Psoas muscle (tissue), 8 donors: ENCODE data around the gene RANBP9. TPM values are rescaled to one million over a fixed set of nuclear protein-coding genes. Genes with fewer than 3 reads are reported as not detected.
A peak's percentile ranks its signal among the peaks of the same experiment; 100 is the strongest.

ENCODE experiments used
- ATAC-seq, 4 donors: fragments of 200-7000 bp; cut with Tn5 transposase; one replicate each; pipeline ENCODE4 v1.9.1; 2020; ENCODE audit warnings: moderate library complexity in 3 of 4, mild to moderate bottlenecking in 2 of 4
- DNase-seq, 2 donors: peaks; one replicate each; pipeline ENCODE4 v3.0.0-alpha.2; 2020
- H3K27ac ChIP-seq: fragments of 200-600 bp; one replicate; pipeline ENCODE4 v1.8.0; 2022
- H3K27me3 ChIP-seq, 3 donors: fragments of 200-600 bp in 1 of 3; one replicate each; pipeline versions ENCODE4 v1.6.1 to v1.8.0; 2013 to 2022; ENCODE audit warnings: low read length in 2 of 3, mild to moderate bottlenecking in 2 of 3, moderate library complexity in 1 of 3; ENCODE audit not compliant: insufficient read depth in 3 of 3
- H3K36me3 ChIP-seq, 2 donors: fragments of 200-600 bp in 1 of 2; one replicate each; pipeline versions ENCODE4 v1.6.1 to v1.8.0; 2013 to 2022; ENCODE audit warnings: low read depth in 1 of 2, mild to moderate bottlenecking in 1 of 2, moderate library complexity in 1 of 2; ENCODE audit not compliant: insufficient read depth in 1 of 2
- H3K4me1 ChIP-seq: fragments of 200-600 bp; one replicate; pipeline ENCODE4 v1.8.0; 2022
- H3K4me3 ChIP-seq: fragments of 200-600 bp; one replicate; pipeline ENCODE4 v1.8.0; 2022; ENCODE audit warnings: mild to moderate bottlenecking
- H3K9me3 ChIP-seq: fragments of 200-600 bp; one replicate; pipeline ENCODE4 v1.8.0; 2022
- WGBS, 3 donors: extraction: QIAGEN DNeasy Blood & Tissue Kit; methylation state at CpG; one replicate each; pipeline versions ENCODE4 v1.1.6 to v1.1.7; 2013; 5-methylcytosine and 5-hydroxymethylcytosine counted together
- intact Hi-C, 2 donors: fragments of 100-400 bp; cut with DNase I; formaldehyde crosslinking; loops; one replicate each; pipeline versions ENCODE4 v1.11.0 to v1.14.2; 2022
- polyA plus RNA-seq, 3 donors: library from polyadenylated mRNA; stranded (reverse); fragments of 200-250 nt; gene quantifications; one replicate each; pipeline ENCODE4 v1.2.3, GENCODE V29; 2013
- total RNA-seq, 4 donors: library from RNA; stranded (reverse); fragmentation: NEBNext Ultra II Directional in 2 of 4; extraction: Animal tissue kit (Norgen Biotek cat#: 25700) in 2 of 4; gene quantifications; one replicate each; pipeline versions ENCODE4 v1.2.1 to v1.2.4, GENCODE V29; 2021 to 2023
- TF ChIP-seq, protein P1 (sequence below): fragments of 200-600 bp; IDR thresholded peaks from one replicate; pipeline ENCODE4 v1.8.0; 2022; ENCODE audit warnings: antibody characterized with exemption
- donor health status: healthy with polysubstance abuse.
- donor health status: DM: no; HTN: no; CAD: no; lungs with moderate emphysema.
- donor health status: Bipolar disorder and iron deficiency.
- donor health status: healthy.
- donor health status: DM: yes; HTN: yes; CAD: no.
- donor health status: DM: no; HTN: no; CAD: no.
- donor health status: DM: no; HTN: no; CAD: no.
- donor health status: DM: yes; HTN: yes; CAD: no.

RANBP9 gene
- total and polyA plus RNA-seq, 7 donors, result 22.3 to 72.6 (median 53.0) TPM

DNA sequence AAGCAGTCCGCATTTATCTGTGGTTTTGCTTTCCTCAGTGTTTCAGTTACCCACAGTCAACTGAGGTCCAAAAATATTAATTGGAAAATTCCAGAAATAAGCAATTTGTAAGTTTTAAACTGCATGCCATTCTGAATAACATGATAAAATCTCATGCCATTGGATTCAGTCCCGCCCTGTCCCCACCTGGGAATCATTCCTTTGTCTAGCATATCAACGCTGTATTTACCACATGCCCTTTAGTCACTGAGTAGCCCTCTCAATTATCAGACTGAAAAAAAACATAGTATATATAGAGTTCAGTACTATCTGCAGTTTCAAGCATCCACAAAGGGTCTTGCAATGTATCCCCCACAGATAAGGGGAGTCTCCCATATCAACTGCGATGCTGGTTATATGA lies 17.1 kb downstream of the RANBP9 start:
- no peak overlapping the region for H3K4me3 ChIP-seq
- TF ChIP-seq, protein P1, sequence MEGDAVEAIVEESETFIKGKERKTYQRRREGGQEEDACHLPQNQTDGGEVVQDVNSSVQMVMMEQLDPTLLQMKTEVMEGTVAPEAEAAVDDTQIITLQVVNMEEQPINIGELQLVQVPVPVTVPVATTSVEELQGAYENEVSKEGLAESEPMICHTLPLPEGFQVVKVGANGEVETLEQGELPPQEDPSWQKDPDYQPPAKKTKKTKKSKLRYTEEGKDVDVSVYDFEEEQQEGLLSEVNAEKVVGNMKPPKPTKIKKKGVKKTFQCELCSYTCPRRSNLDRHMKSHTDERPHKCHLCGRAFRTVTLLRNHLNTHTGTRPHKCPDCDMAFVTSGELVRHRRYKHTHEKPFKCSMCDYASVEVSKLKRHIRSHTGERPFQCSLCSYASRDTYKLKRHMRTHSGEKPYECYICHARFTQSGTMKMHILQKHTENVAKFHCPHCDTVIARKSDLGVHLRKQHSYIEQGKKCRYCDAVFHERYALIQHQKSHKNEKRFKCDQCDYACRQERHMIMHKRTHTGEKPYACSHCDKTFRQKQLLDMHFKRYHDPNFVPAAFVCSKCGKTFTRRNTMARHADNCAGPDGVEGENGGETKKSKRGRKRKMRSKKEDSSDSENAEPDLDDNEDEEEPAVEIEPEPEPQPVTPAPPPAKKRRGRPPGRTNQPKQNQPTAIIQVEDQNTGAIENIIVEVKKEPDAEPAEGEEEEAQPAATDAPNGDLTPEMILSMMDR, result no peak
- H3K9me3 ChIP-seq, result no peaks in the 10 kb centered on the region
- peaks cover 0 to 12% of the 10 kb centered on the region in 2 donors for H3K36me3 ChIP-seq
- no peak overlapping the region for H3K27ac ChIP-seq
- intact Hi-C loops, result no loop called here
- ATAC-seq (peak in 1 of 4 donors; percentile 44), DNase-seq (no peak)
- peaks cover 52% of the 10 kb centered on the region for H3K4me1 ChIP-seq
- whole genome bisulfite sequencing, 3 donors, result 77 to 82% (median 81%) methylated on average over 4 of the region's 4 CpGs
- no peaks in the 10 kb centered on the region for H3K27me3 ChIP-seq

GRCh38 chr6:13689511-13690256 lies 22.0 kb downstream of the RANBP9 start:
- no peak overlapping the region for H3K27ac ChIP-seq
- TF ChIP-seq, protein P1, result no peak

GRCh38 chr6:13688692-13689196 lies 22.9 kb downstream of the RANBP9 start:
- WGBS, 3 donors, result 97 to 98% (median 97%) methylated on average over 5 of the region's 5 CpGs
- Histone ChIP-seq H3K27ac (no peak overlapping the region), H3K9me3 (no peaks in the 10 kb centered on the region), H3K27me3 (no peaks in the 10 kb centered on the region), H3K4me1 (peaks cover 9% of the 10 kb centered on the region), H3K36me3 (no peaks in the 10 kb centered on the region), H3K4me3 (no peak overlapping the region)
- TF ChIP-seq, protein P1, result no peak
- intact Hi-C loops, result no loop called here
- DNase-seq (no peak), ATAC-seq (no peak)

More at GRCh38 chr6:13689511-13690256, 22.0 kb downstream of the RANBP9 start:
- Histone ChIP-seq H3K9me3 (no peaks in the 10 kb centered on the region), H3K4me3 (no peak overlapping the region), H3K27me3 (no peaks in the 10 kb centered on the region), H3K4me1 (peaks cover 15% of the 10 kb centered on the region), H3K36me3 (no peaks in the 10 kb centered on the region)
- ATAC-seq (peak in 1 of 4 donors; percentile 32), DNase-seq (no peak)
- intact Hi-C loops, result no loop called here
- 90 to 96% (median 95%) methylated on average over 5 of the region's 5 CpGs for WGBS, 3 donors

GRCh38 chr6:13687917-13688351 lies 23.7 kb downstream of the RANBP9 start:
- H3K27ac ChIP-seq, result no peak overlapping the region
- H3K4me1 ChIP-seq, result peaks cover 9% of the 10 kb centered on the region
- no peak for DNase-seq

More at GRCh38 chr6:13687917-13688351, 23.7 kb downstream of the RANBP9 start:
- H3K4me3 ChIP-seq, result no peak overlapping the region
- 24 to 48% (median 26%) methylated on average over 1 of the region's 1 CpG for WGBS, 3 donors
- ATAC-seq, result no peak
- TF ChIP-seq, protein P1, result no peak
- H3K36me3 ChIP-seq, result no peaks in the 10 kb centered on the region
- H3K9me3 ChIP-seq, result no peaks in the 10 kb centered on the region
- intact Hi-C loops, result no loop called here
- H3K27me3 ChIP-seq, result no peaks in the 10 kb centered on the region
